HG03108 (cell line): ENCODE measurements around the gene GOLGA3.
"Not testable (repeated sequence)": the region's sequence is repeated elsewhere in the genome, so short reads cannot be mapped to it uniquely, and the experiment has no call there.

Experiments used
- ATAC-seq: cut with Tn5 transposase; IDR thresholded peaks from one replicate; pipeline ENCODE4 v1.9.1; 2021; ENCODE audit warnings: moderate library complexity; ENCODE audit not compliant: unreplicated experiment

The GOLGA3 gene

DNA sequence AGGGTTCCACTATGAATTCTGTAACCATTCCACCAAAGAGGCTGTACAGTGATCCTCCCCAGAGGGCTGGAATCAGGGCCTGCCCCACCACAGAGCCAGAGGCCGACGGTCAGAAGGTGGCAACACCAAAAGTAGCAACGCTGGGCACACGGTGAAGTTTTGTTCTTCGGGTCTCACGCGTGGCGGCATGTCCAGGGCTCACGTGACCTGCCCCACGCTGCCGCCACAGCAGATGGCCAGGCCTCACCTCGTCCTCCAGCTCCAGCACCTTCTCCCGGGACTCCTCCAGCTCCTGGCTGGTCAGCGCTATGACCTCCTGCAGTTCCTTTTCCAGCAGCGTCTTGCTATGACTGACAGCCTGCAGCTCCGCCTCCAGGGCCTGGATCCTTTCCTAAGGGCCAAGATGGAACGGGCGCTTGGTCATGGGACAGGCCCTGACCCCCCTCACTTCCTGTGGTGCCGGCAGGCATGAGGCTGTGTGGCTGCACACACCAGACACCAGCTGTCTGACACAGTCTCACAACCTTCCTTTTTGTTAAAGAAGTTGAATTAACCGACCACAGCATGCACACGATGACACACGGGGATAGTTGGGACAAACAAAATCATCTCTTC is 44.6 kb downstream of the GOLGA3 start:
- no peak for ATAC-seq

DNA sequence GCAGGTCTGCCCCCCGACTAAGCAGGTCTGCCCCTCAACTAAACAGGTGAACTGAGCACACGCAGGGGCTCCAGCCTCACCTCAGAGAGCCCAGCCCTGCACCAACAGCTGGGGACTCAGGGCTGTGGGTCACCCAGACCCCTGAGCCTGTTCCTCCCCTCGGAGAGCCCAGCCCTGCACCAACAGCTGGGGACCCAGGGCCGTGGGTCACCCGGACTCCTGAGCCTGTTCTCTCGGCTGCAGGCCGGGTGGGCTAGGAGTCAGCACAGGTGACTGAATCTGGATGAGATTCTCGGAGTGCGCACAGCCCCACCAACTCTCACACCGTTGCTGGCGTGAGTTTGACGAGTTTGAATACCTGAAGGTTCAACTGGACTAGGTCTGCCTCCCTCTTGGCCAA is 46.7 kb downstream of the GOLGA3 start:
- ATAC-seq = no peak

DNA sequence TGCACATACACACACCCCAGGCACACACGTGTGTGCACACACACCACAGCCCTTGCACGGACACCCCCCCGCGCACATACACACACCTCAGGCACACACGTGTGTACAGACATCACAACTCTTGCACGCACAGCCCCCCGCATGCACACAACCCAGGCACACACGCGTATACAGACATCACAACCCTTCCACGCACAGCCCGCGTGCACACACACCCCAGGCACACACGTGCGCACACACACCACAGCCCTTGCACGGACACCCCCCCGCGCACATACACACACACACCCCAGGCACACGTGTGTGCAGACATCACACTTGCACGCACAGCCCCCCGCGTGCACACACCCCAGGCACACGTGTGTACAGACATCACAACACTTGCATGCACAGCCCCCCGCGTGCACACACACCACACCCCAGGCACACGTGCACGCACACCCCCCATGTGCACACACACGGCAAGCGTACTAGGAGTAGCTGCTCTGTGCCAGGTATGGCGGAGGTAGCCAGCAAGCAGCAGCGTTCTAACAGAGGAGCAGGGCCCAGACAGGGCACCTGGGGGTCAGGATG is 48.8 kb downstream of the GOLGA3 start:
- ATAC-seq = no peak

DNA sequence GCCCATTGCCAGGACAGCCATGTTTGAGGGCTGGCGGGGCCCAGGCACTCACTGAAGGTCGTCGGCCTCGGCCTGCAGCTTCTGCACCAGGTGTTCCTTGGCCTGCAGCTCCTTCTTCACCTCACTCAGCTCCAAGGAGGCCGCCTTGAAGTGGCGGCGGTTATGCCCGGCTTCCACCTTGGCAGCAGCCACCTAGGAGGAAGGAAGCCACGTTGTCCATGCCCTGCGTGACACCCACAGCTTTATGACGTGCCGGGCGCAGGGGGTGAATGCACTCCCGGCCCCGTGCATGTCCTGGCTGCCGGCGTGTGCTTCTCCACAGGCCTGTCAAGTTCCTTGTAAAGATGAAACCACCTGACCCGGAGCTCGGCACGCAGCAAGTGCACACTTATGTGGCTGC is 51.1 kb downstream of the GOLGA3 start:
- ATAC-seq = no peak

DNA sequence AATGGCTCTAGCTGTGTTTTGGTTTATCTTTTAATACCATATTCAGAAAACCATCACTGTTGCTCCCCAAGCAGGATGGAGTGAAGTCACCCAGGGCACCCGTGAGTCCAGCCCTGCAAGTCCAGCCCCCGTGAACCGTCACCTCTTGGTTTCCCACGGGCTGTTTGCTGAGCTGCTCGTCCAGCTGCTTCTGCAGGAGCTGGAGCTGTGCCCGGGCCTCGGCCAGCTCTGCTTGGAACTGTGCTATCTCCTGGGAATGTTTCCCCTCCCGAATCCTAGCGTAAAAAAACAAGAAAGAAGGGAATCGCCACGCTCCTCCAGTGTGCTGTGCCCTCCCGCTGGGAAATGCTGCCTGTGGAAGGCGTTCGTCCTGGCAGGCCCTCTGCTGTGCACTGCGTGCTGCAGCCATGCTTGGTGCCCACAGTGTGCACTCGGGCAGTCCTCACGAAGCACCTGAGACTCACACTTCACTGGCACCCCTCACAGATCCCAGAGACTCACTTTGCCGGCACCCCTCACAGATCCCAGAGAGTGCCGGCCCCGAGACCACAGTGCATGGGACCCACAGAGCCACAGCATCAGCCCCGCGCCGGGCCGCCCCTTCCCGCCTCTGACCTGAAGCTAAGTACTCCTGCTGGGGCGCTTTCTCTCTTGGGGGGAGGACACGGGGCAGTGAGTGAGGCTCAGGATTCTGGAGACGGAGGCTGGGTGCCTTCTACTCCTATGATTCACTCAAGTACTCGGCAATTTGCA is 51.7 kb downstream of the GOLGA3 start:
- ATAC-seq = no peak

DNA sequence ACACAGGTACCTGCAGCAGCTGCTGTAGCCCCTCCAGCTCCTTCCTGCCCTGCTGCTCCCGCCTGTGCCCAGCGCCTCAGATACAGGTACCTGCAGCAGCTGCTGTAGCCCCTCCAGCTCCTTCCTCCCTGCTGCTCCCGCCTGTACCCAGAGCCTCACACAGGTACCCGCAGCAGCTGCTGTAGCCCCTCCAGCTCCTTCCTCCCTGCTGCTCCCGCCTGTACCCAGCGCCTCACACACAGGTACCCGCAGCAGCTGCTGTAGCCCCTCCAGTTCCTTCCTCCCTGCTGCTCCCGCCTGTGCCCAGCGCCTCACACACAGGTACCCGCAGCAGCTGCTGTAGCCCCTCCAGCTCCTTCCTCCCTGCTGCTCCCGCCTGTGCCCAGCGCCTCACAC is 52.4 kb downstream of the GOLGA3 start:
- ATAC-seq = not testable (repeated sequence)

DNA sequence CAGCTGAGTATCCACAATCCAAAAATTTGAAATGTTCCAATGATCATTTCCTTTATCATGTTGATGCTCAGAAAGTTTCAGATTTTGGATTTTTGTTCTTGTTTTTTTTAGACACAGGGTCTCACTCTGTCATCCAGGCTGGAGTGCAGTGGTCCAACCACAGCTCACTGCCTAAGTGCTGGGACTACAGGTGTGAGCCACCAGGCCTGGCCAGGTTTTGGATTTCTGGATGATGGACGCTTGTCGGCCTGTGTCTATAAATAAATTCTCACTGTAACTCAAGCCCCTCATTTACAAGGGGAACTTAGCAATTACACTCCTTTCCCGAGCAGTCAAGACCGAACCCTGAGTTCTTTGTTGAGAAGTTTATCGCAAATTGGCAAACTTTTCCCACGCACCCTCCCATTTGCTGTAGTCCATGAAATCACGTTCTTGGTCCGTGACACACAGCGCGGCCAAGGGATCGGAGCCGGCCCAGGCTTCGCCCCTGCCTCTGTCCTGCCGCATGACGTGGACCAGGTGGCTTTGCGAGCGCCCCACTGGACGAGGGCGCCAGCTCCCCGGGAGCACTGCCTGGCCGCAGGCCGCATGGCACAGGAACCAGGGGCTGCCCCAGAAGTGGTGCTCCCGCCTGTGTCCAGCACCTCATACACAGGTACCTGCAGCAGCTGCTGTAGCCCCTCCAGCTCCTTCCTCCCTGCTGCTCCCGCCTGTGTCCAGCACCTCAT is 53.0 kb downstream of the GOLGA3 start:
- no peak for ATAC-seq

DNA sequence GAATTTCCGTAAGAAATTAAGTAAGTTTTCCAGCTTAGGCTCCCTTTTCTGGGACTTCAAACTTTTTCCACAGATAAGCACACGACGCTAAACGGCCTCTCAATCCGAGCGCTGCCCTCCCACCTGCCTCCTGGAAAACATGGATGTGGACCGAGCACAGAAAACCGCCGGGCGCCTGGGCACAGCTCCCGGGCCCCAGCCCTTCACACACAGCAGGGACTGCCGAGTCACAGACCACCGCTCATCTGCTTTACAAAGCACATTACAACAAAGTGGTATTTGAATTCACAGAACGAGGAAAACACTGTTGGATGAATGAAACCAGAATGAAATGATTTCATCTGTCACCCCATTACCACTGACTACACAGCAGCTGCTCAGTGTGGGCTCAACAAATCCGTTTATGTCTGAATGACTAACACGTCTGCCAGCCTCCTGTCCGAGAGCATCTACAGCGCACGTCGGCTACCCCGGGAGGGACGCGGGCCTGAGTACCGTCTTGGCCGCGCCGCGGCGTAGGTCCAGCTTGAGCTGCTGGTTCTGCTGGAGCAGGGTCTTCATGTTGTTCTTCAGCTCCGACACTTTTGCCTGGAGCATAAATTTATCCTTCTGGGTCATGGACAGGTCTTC is 53.9 kb downstream of the GOLGA3 start:
- no peak for ATAC-seq

DNA sequence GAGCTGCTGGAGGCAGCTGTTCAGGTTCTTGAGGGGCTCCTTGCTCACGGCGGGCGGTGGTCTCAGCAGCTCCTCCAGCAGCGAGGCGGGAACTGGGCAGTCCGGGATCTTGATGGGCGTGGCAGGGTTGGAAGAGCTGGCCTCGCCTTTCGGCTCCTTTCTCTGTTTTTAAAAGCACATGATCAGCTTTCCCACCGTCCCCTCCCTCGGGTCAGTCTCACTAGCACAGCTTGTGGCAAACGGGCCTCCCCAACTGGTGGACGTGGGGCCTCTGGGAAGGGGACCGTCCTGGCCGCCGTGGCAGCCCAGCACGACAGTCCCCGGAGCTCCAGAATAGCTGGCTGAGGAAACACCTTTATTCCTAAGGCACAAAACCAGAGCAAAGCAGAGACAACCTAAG is 54.5 kb downstream of the GOLGA3 start:
- no peak for ATAC-seq

DNA sequence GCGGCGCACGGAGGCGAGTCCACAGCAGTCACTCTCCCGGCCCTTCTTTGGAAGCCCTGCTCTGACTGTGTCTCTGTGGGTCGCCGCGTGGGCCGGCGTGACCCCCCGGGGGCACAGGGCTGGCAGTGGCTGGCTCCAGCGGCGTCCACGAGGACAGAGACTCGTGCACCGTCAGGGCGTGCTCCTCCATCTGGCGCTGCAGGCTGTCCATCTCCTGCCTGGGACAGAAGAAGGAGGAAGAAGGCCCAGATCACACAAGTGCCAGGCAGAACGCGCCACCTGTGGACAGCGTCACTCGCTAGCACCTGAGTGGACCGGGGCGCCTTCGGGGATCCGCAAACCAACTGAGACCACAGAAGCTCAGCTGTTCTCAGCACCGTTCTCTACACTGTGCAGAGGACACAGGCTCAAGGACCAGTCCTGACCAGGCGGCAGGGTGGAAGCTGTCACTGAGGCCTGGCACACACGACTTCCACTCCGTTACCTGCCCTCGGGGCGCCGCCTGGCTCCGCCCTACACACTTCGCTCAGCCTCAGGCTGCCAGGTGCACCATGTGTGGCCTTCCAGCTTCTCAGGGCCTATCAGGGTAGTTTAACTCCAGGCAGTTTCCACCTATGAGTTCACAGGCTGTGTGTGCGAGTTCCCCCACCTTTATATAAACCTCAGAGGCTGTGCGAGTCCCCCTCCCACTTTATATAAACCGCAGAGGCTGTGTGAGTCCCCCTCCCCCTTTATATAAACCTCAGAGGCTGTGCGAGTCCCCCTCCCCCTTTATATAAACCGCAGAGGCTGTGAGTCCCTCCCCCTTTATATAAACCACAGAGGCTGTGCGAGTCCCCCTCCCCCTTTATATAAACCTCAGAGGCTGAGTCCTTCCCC is 55.4 kb downstream of the GOLGA3 start:
- ATAC-seq = no peak

DNA sequence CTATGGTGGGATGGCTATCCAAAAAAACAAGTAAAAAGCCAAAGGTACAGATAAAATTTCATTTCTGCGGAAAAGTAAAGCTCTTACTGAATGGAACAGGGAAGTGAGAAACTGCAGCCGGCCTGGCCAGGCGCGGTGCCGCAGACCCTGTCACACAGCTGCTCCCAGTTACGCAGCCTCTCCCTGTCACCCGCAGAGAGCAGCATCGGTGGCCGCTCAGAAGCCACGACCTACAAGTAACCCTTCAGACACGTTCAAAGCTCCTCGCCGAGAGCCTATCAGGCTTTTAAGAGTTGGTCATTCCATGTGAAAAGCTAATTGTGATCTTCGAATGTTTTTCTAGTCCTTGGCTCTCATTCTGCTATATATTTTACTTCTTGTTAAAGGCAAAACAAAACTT is 56.1 kb downstream of the GOLGA3 start:
- peak; percentile 54 for ATAC-seq

DNA sequence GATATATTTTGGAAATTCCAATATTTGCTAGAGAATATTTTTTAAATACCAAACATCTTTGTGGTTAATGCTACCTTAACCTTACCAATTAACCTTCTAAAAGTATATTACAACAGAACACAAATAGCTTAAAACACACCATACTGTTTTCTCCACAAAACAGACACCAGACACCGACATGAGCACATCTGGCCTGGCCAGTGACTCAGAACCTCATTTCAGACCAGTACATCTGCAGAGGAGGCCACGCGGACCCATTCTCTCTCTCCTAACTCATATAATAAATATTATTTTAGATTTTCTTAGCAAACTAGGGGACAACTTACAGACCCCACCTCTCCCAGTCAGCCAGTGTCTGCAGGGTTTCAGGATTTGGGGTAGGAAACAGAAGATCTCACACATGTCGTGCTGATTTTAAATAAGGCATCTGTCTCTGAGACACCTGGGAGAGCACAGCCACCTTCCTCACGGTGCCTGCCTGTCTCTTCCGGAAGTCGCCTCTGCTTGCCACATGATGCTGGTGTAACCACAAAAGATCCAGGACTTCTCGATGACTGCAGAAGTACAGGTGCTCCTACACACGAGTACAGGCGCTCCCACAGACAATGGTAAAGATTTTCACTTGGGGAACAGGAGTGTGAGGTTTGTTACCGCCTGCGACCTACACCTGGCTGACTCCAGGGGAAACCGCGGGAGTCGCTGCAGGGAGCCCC is 57.4 kb downstream of the GOLGA3 start:
- ATAC-seq = peak; percentile 43

DNA sequence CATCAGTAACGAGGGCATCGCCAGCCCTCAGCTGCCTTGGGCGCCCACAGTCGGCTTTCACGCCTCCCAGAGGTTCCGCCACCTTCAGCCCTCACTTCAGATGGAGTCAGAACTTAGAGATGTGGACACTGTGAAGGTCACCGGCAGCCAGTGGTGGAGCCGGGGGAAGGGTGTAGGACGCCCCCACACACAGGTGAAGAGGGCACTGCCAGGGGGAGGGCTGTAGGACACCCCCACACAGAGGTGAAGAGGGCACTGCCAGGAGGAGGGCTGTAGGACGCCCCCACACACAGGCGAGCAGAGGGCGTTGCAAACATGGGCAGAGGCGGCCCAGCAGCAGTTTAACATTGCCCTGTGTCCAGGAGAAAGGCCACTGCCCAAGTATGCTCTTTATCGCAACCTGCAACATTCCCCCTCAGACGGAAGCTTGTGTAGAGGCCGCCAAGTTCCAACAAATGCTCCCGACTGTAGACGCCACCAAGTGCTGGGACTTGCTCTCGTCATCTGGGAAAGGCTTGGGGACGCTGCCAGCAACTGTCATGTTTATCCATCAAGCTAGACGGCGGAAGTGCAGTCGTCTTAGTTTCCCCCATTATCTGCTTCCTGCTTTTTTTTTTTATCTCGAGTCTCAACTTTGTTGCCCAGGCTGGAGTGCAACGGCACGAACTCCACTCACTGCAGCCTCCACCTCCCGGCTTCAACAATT is 62.1 kb downstream of the GOLGA3 start:
- no peak for ATAC-seq

DNA sequence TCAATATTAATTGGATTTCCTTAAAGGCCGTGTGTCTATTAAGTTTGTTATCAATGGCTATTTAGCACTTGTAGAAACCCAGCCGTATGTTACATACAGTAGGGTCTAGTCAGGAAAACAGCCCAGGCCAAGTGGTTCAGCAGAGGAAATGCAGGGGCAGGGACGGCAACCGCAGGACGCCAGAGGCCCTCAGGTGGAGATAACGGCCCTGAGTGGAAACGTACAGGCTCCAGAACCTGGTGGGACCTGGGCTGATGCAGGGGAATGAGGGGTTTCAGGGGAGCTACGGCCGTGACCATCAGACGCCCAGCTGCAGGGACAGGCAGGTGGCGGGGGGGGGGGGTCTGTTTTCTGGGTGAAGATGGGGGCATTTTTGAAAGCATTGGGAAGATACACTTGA is 63.3 kb downstream of the GOLGA3 start:
- no peak for ATAC-seq

DNA sequence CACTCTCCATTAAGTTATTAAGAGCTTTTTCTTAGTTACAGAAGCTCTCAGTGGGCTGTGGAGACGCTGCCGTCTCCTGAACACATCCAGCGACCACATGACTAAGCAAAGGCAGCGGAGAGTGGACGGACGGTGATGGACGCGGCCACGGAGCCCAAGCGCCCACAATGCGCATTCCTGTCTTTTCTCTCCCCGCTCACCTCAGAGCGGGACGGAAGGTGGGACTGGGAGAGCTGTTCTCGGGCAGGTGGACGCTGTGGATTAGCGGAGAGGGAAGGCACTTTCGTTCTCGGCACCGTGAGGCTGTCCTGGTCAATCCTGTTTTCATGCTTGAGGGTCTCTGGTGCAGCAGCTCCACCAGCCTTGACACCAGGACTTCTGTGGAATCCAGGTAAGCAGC is 64.4 kb downstream of the GOLGA3 start:
- ATAC-seq = no peak

DNA sequence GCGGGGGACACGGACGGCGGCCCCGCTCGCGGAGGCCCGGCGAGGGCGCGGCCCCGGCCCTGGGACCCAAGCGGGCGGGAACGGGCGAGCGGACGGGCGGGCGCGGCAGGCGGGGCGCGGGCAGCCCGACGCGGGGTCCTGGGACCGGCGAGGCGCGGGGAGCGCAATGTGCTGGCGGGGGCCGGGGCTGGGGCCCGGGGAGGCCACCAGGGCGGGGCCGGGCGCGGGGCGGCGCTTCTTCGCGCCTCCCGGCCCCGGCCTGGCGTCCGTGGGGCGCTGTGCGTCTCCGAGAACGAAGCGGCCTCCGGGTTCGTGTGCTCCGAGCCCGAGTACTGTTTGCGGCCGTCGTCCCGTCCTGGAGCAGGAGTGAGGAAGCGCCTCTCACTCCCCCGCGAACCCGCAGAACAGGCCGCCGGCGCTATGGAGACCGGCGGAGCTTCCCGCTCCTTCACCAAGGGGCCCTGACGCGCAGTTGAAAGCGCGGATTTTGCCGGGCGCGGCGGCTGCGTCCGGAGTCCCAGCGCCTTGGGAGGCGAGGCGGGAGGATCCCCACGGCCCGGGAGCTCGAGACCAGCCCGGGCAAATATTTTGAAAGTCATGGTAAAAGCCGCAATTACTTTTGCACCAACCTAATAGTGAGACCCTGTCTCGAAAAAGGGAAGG is 66.6 kb downstream of the GOLGA3 start:
- ATAC-seq = peak; percentile 77

DNA sequence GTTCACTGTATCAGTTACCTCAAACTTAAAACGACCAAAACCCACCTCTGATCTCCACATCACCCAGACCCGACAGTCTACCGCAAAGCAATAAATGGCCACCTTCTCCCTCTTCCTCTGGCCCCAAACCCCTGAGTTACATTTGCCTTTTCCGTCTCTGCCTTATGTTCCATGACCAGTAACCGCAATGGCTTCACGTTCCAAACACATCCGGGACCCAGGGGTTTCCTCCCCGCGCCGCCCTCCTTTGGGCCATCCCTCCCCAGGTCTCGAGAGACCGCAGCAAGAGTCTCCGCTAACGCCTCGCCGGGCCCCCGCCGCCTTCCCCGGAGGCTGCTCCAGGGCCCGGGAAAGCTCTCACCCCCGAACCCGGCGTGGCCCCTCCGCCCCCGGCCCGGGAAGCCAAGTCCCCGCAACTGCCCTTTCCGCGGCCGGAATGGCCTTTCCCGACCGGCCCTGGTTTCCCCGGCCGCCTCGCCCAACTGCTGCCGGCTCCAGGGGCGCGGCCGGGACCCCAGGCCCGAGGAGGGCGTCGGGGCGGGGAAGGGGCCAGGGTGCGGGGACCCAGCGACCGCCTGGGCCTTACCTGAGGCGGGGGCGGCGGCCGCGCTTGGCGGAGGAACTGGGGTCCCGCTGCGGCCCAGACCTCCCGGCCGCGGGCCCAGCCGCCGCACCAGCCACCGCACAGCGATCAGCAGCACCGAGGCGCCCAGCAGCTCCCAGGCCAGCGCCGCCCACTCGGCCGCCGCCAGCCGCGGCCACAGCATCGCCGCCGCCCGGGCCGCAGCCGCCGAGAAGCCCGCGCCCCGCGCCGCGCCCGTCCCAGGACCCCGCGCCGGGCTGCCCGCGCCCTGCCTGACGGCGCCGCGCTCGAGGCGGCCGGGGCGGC is 67.4 kb downstream of the GOLGA3 start, which contains the start of gene ANKLE2:
ANKLE2 (minus strand) TSS at position 801 of the 889 bp plus-strand sequence; CDS start at position 767, 34 bp downstream.
- ATAC-seq = peak; percentile 8
